ENCODE results near the gene SORCS3.

SORCS3 gene

GRCh38 chr10:105284476-105285215, 643.6 kb downstream of the SORCS3 start:
- no peak for DNase-seq

- DNase-seq, result peak; percentile 44
Measured at GRCh38 chr10:105288026-105288425, 646.9 kb downstream of the SORCS3 start.

DNA sequence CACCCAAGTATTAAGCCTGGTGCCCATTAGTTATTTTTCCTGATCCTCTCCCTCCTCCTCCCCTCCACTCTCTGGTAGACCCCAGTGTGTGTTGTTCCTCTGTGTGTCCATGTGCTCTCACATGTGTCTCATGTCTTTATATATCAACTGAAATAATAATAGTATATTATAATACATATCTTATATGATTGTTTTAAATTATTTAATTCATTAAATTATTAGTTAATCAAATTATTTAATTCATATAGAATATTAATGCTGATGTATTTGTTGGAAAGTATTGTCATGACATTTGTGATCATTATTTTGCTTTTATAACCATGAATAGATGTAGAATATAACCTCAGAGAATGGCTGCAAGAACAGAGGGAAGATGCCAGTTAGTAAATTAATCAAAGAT, 647.5 kb downstream of the SORCS3 start:
- DNase-seq, result no peak

GRCh38 chr10:105291571-105291970, 650.5 kb downstream of the SORCS3 start:
- DNase-seq, result no peak

DNA sequence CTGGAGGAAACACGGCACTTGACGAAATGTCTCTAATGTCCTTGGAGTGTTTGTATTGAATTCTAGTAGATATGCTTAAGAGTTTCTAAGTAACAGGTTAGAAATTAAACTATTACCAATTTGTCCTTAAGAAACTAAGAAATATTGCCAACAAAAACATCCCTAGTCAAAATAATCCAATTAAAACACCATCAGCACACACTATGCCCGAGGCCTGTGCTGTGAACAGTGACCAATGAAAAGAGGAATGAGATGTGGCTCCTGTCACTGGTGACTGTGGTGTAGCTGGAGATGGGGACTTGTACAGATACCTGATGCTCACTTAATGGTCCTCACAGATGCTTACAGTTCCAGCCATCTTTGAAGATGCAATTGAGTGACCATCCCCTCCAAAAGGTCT, 651.1 kb downstream of the SORCS3 start:
- DNase-seq, result no peak
